ENCODE measurements around the gene SAP25.
A peak's percentile ranks its signal among the peaks of the same experiment; 100 is the strongest.

- TF ChIP-seq CTCF (IDR thresholded peaks at IDR 0.05) (no peak), POLR2A (IDR thresholded peaks at IDR 0.05) (peak in 1 of 2 donors; percentile 48)
Observed at GRCh38 chr7:100586266-100587025, 12.7 kb upstream of the SAP25 start, which contains the start of gene FBXO24.
